ENCODE results near the gene EIF3CL.
"Not testable (repeated sequence)": the region's sequence is repeated elsewhere in the genome, so short reads cannot be mapped to it uniquely, and the experiment has no call there.

GRCh38 chr16:28435340-28435739 is 31.7 kb upstream of the EIF3CL start:
- TF ChIP-seq, protein P1, sequence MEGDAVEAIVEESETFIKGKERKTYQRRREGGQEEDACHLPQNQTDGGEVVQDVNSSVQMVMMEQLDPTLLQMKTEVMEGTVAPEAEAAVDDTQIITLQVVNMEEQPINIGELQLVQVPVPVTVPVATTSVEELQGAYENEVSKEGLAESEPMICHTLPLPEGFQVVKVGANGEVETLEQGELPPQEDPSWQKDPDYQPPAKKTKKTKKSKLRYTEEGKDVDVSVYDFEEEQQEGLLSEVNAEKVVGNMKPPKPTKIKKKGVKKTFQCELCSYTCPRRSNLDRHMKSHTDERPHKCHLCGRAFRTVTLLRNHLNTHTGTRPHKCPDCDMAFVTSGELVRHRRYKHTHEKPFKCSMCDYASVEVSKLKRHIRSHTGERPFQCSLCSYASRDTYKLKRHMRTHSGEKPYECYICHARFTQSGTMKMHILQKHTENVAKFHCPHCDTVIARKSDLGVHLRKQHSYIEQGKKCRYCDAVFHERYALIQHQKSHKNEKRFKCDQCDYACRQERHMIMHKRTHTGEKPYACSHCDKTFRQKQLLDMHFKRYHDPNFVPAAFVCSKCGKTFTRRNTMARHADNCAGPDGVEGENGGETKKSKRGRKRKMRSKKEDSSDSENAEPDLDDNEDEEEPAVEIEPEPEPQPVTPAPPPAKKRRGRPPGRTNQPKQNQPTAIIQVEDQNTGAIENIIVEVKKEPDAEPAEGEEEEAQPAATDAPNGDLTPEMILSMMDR (IDR thresholded peaks at IDR 0.05) = not testable (repeated sequence)
- not testable (repeated sequence) for TF ChIP-seq EP300, POLR2A (IDR thresholded peaks at IDR 0.05)

Measured in sigmoid colon (tissue), 4 donors.